Measurements from ENCODE around the gene GALNT10.

GALNT10 gene

GRCh38 chr5:154300207-154300883, 109.8 kb downstream of the GALNT10 start:
- no peak for DNase-seq

GRCh38 chr5:154301726-154302125, 111.2 kb downstream of the GALNT10 start:
- DNase-seq: no peak

GRCh38 chr5:154302161-154302560, 111.6 kb downstream of the GALNT10 start:
- no peak for DNase-seq

- no peak for DNase-seq
Observed at GRCh38 chr5:154303133-154303532, 112.6 kb downstream of the GALNT10 start.

GRCh38 chr5:154308443-154309370, 118.2 kb downstream of the GALNT10 start:
- DNase-seq: no peak

- DNase-seq: no peak
Observed at GRCh38 chr5:154309371-154309745, 118.8 kb downstream of the GALNT10 start.

GRCh38 chr5:154309805-154310204, 119.3 kb downstream of the GALNT10 start:
- DNase-seq: no peak

- DNase-seq: no peak
Observed at GRCh38 chr5:154311362-154311761, 120.8 kb downstream of the GALNT10 start.

GRCh38 chr5:154312000-154312399, 121.5 kb downstream of the GALNT10 start:
- no peak for DNase-seq

GRCh38 chr5:154312576-154312975, 122.0 kb downstream of the GALNT10 start:
- DNase-seq: no peak

- no peak for DNase-seq
Observed at GRCh38 chr5:154313360-154314017, 123.0 kb downstream of the GALNT10 start.

GRCh38 chr5:154315196-154315595, 124.7 kb downstream of the GALNT10 start:
- no peak for DNase-seq

- DNase-seq: no peak
Observed at GRCh38 chr5:154315756-154316155, 125.2 kb downstream of the GALNT10 start.

GRCh38 chr5:154316223-154316935, 125.8 kb downstream of the GALNT10 start:
- no peak for DNase-seq

- no peak for DNase-seq
Observed at GRCh38 chr5:154317916-154318315, 127.4 kb downstream of the GALNT10 start.

GRCh38 chr5:154318691-154319090, 128.2 kb downstream of the GALNT10 start:
- DNase-seq: no peak

- peak; percentile 59 for DNase-seq
Observed at GRCh38 chr5:154319736-154320135, 129.2 kb downstream of the GALNT10 start.

- DNase-seq: peak; percentile 82
Observed at GRCh38 chr5:154320224-154321089, 129.9 kb downstream of the GALNT10 start.

- DNase-seq: no peak
Observed at GRCh38 chr5:154321546-154321945, 131.0 kb downstream of the GALNT10 start.

- DNase-seq: no peak
Observed at GRCh38 chr5:154324033-154324432, 133.5 kb downstream of the GALNT10 start.

GRCh38 chr5:154325566-154325965, 135.0 kb downstream of the GALNT10 start:
- no peak for DNase-seq

GRCh38 chr5:154329062-154329461, 138.5 kb downstream of the GALNT10 start:
- no peak for DNase-seq

All from NCI-H2227 treated with DMSO at 0.1 percent for 48 hours (cell line).